Osteocyte (in vitro differentiated cells): ENCODE results near the gene ITCH. TPM values are rescaled to one million over a fixed set of nuclear protein-coding genes. Genes with fewer than 3 reads are reported as not detected.

Source experiments
- DNase-seq: peaks from one replicate; pipeline ENCODE4 v3.0.0; 2021; ENCODE audit warnings: mixed read lengths; ENCODE audit not compliant: unreplicated experiment; ENCODE audit errors: extremely low spot score
- H3K27ac Mint-ChIP-seq: one replicate; pipeline ENCODE4 v1.8.0; 2021; ENCODE audit warnings: mild to moderate bottlenecking, mixed read lengths; ENCODE audit not compliant: unreplicated experiment
- H3K27me3 Mint-ChIP-seq: one replicate; pipeline ENCODE4 v1.8.0; 2021; ENCODE audit warnings: mixed read lengths; ENCODE audit not compliant: unreplicated experiment
- H3K36me3 Mint-ChIP-seq: one replicate; pipeline ENCODE4 v1.8.0; 2021; ENCODE audit warnings: mixed read lengths; ENCODE audit not compliant: unreplicated experiment
- H3K4me1 Mint-ChIP-seq: one replicate; pipeline ENCODE4 v1.8.0; 2021; ENCODE audit warnings: mixed read lengths; ENCODE audit not compliant: unreplicated experiment
- H3K4me3 Mint-ChIP-seq: one replicate; pipeline ENCODE4 v1.8.0; 2021; ENCODE audit warnings: mild to moderate bottlenecking, moderate library complexity, mixed read lengths; ENCODE audit not compliant: unreplicated experiment
- H3K9me3 Mint-ChIP-seq: one replicate; pipeline ENCODE4 v1.8.0; 2021; ENCODE audit warnings: mixed read lengths; ENCODE audit not compliant: unreplicated experiment
- CTCF ChIP-seq: fragments of 200-600 bp; sonication (generic); IDR thresholded peaks from 2 replicates; pipeline ENCODE4 v1.5.0; 2021; ENCODE audit warnings: antibody characterized with exemption, mild to moderate bottlenecking, moderate library complexity
- total RNA-seq: library from RNA; stranded (reverse); gene quantifications from 2 replicates; pipeline ENCODE4 v1.2.1, GENCODE V29; 2021

ITCH gene
- total RNA-seq, 1 donor from 2014 or later, result 55.4 TPM

GRCh38 chr20:34544109-34544796, 181.2 kb downstream of the ITCH start:
- TF ChIP-seq CTCF, result no peak
- Mint-ChIP-seq H3K27ac (no peak overlapping the region), H3K4me3 (no peak overlapping the region), H3K4me1 (no peaks in the 10 kb centered on the region), H3K27me3 (no peaks in the 10 kb centered on the region), H3K9me3 (no peaks in the 10 kb centered on the region), H3K36me3 (peaks cover 17% of the 10 kb centered on the region)
- DNase-seq, result no peak

- no peak for DNase-seq
- Mint-ChIP-seq H3K27ac (no peak overlapping the region), H3K9me3 (no peaks in the 10 kb centered on the region), H3K36me3 (no peaks in the 10 kb centered on the region), H3K4me3 (no peak overlapping the region), H3K27me3 (no peaks in the 10 kb centered on the region), H3K4me1 (no peaks in the 10 kb centered on the region)
- TF ChIP-seq CTCF, result no peak
These were observed 183.7 kb downstream of the ITCH start for GRCh38 chr20:34546751-34547181.

- H3K27me3 Mint-ChIP-seq, result no peaks in the 10 kb centered on the region
- H3K4me3 Mint-ChIP-seq, result no peak overlapping the region
- H3K4me1 Mint-ChIP-seq, result peaks cover 1% of the 10 kb centered on the region
- TF ChIP-seq CTCF, result no peak
- H3K9me3 Mint-ChIP-seq, result no peaks in the 10 kb centered on the region
- H3K36me3 Mint-ChIP-seq, result no peaks in the 10 kb centered on the region
- no peak for DNase-seq
- no peak overlapping the region for H3K27ac Mint-ChIP-seq
These were observed 185.0 kb downstream of the ITCH start for GRCh38 chr20:34547844-34548613.

GRCh38 chr20:34549291-34549928, 186.3 kb downstream of the ITCH start:
- H3K27ac Mint-ChIP-seq, result no peak overlapping the region
- no peaks in the 10 kb centered on the region for H3K36me3 Mint-ChIP-seq
- H3K4me3 Mint-ChIP-seq, result no peak overlapping the region
- no peak for DNase-seq
- peaks cover 1% of the 10 kb centered on the region for H3K4me1 Mint-ChIP-seq
- no peaks in the 10 kb centered on the region for H3K9me3 Mint-ChIP-seq
- H3K27me3 Mint-ChIP-seq, result no peaks in the 10 kb centered on the region
- TF ChIP-seq CTCF, result no peak

- no peak for TF ChIP-seq CTCF
- peaks cover 1% of the 10 kb centered on the region for H3K4me1 Mint-ChIP-seq
- H3K4me3 Mint-ChIP-seq, result no peak overlapping the region
- H3K27ac Mint-ChIP-seq, result no peak overlapping the region
- DNase-seq, result no peak
- no peaks in the 10 kb centered on the region for H3K27me3 Mint-ChIP-seq
- no peaks in the 10 kb centered on the region for H3K36me3 Mint-ChIP-seq
- no peaks in the 10 kb centered on the region for H3K9me3 Mint-ChIP-seq
These were observed 186.8 kb downstream of the ITCH start for GRCh38 chr20:34549929-34550305.
